Stimulated activated CD4-positive, alpha-beta T cell treated with anti-CD3 and anti-CD28 coated beads, Interleukin-15, amount 100 ng/mL, for 1 hour (primary cell): ENCODE results near the gene RPL3.

Experiments
- DNase-seq, 2 donors: peaks; one replicate each; pipeline ENCODE4 v3.0.0-alpha.2; 2020; ENCODE audit warnings: low read depth in 1 of 2, low spot score in 1 of 2

Gene RPL3

DNA sequence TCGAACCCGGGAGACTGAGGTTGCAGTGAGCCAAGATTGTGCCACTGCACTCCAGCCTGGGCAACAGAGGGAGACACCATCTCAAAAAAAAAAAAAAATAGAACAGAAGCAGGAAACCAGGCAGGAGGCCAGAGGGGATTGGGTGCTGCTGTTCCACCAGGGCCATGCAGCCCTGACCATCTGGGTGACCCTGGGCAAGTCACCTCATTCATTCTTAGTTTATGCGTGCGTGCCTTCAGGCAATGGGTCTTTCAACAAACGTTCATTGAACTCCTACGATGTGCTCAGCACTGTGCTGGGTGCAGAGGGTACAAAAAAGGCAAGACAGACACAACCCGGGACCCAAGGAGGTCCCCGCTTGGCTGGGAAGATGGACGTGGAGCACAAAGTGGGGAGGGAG, 18.3 kb downstream of the RPL3 start:
- DNase-seq = no peak

- no peak for DNase-seq
These were observed 19.1 kb downstream of the RPL3 start for GRCh38 chr22:39300186-39300830.

- no peak for DNase-seq
These were observed 19.6 kb downstream of the RPL3 start for GRCh38 chr22:39299829-39300178.

GRCh38 chr22:39298241-39298987, 21.0 kb downstream of the RPL3 start:
- no peak for DNase-seq

DNA sequence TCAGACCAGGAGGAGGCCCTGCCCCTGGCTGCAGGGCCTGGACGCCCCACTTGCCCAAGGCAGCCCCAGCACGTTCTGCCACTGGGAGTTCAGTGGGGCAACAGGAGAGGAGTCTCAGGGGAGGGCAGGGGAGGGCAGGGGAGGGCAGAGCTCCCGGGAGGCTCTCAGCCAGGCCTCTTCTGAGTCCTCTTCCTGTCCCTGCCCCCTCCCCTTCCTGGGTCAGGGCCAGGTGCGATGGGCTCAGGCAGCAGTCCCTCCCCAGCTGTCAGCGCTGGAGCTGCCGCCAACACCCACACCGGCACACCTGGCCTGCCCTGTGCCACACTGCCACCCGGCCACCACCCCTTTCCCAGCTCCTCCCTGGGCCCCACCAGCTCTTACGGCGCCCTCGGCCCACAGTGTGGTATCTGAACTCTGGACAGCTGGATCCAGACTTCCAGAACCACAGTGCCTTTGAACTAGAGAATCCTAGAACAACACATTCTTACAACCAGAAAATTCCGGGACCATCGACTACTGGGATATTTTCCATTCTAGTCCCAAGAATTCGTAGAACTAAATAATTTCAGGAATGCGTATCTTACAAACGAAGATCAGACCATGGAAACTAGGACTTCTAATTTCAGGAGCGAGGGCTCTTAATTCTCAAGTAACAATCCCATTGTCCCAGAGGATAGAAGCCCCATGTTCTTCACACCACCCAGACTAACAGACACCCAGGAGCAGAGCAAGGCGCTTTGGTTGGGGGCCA, 21.8 kb downstream of the RPL3 start:
- DNase-seq = no peak

DNA sequence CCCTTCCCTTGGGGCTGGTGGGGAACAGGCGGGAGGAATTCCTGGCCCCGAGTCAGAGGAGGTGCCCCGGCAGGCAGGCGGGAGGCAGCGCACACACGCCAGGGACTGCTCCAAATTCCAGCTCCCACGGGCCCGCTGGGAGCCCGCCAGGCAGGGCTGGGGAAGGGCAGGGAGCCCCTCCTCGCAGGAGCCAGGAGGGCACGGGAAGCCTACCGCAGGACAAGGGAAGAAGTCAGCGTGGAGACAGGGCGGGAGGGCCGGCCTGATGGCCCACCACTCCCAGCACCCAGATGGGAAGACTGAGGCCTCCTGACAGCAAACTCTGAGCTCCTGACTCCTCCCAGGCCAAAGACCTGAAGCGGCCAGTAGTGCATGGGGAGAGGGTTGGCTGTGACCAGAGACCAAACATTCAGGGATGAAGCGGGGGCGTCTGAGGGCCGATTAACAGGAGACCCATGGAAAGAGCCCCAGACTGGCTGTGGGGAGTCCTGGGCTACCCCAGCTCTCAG, 22.4 kb downstream of the RPL3 start:
- DNase-seq = no peak

- no peak for DNase-seq
These were observed 22.9 kb downstream of the RPL3 start for GRCh38 chr22:39296535-39296934.

GRCh38 chr22:39294571-39295468, 24.6 kb downstream of the RPL3 start:
- DNase-seq = no peak

DNA sequence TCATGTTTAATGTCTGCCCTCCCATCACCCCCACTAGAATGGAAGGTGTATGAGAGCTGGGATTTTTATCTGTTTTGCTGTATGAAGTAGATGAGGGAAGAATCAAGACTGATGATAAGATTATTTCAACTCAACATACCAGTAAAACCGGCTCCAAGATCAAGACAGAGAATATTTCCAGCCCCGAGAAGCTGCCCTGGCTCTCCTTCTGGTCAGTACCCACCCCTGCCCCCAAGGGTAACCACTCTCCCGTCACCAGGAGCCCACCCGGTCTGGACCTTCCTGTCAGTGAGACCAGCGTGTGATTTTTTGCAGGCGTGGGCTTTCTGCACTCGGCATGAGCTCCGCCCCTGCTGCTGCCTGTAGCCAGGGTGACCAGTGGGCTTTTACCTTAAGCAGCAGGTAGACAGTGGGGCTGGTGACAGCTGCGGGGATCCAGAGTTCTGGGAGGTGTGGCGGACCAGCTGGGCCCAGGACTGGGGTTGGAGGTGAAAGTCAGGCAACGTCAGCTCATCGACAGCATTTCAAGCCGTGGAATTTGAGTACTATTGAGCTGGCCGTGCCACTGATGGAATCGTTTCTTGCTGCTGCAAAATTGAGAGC, 25.6 kb downstream of the RPL3 start:
- no peak for DNase-seq

DNA sequence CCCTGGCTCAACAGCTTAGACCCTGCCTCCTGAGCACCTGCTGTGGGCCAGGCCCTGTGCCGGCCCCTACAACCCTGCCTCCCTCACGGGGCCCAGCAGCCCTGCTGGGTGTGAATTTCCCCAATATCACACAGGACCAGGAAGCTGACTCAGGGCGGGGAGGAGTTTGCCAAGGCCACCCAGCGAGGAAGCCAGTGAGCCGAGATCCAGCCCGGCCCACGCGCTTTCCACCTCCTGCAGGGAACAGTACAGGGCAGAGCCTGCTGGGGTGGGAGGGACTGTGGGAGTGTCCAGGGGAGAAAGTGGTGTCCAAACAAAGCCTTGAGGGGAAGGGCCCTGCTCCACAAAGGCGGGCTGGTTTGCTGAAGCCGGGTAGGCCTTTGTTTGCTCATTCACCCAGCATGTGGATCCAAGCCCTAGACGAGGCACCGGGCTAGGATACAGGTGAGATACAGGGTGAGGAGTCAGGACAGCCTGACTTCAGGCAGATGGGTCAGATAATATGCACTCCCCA, 26.8 kb downstream of the RPL3 start:
- no peak for DNase-seq

- DNase-seq = no peak
These were observed 27.4 kb downstream of the RPL3 start for GRCh38 chr22:39292031-39292462.

DNA sequence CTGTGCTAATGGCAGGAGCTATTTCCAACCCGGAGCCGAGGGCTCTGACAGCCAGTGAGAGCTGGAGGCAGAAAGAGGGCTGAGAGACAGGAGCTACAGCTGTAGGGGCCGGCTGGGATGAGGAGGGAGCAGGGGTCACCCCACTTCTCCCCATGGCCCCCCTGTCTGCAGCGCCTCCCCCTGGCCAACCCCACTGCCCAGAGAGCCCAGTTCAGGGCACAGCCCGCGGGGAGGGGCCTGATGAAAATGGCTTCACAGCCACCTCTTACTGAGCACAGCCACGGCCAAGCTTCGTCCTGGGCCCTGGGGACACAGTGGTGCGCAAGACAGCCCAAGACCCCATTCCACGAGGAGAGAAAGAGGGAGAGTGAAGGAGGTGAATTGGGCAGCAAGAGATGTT, 27.9 kb downstream of the RPL3 start:
- DNase-seq = no peak

GRCh38 chr22:39290724-39291161, 28.7 kb downstream of the RPL3 start:
- no peak for DNase-seq

GRCh38 chr22:39289975-39290720, 29.3 kb downstream of the RPL3 start:
- DNase-seq = no peak

GRCh38 chr22:39289533-39289932, 29.9 kb downstream of the RPL3 start:
- DNase-seq = no peak

DNA sequence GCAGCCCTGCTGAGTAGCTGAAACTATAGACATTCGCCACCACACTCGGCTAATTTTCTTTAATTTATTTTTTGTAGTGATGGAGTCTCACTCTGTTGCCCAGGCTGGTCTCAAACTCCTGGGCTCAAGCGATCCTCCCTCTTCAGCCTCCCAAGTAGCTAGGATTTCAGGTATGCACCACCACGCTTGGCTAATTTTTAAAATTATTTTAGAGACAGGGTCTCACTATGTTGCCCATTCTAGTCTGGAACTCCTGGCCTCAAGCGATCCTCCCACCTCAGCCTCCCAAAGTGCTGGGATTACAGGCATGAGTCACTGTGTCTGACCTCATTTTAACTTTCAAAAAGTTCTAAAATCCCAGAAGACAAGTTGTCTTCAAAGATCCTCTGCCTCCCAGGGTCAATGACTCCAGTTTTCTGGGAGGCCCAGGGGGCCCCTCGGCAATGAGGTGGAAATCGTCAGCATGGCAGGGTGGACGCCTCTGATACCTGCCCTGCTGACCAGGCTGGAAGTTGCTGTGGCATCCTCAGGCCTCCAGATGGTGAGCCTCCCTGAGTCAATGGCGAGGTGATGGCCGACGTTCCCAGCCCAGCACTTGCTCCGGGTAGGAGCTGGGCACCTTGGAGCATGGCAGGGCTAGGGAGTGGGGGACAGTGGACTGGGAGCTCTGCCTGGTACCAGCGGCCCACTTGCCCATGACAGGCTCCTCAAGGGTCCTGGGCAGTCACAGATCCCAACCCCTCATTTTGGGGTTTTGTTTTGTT, 31.1 kb downstream of the RPL3 start:
- DNase-seq = no peak

DNA sequence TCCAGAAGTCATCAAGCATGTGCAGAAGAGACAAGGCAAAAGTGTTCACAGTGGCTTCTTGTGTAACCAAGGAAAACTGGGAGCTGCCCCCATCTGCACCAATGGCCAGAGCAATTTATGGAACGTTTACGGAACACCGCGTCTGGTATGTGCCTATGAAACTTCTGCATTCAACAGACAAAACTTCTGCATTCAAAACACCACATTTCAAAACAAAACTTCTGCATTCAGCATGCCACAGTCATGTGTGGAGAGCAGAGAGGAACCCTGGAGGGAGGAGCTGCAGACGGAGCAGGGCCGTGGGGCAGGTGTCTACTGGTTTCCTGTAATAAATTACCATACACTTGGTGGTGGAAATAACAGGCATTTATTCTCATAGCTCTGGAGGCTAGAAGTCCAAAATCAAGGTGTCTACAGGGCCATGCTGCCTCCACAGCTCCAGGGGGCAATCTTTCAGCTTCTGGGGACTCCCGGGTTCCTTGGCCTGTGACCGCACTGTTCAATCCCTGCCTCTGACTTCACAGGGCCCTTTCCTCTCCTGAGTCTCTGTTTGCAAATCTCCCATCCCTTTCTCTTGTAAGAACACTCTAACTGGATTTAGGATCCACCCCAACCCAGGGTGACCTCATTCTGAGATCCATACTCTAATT, 32.2 kb downstream of the RPL3 start:
- no peak for DNase-seq

GRCh38 chr22:39284983-39285382, 34.4 kb downstream of the RPL3 start:
- no peak for DNase-seq
